Measurements from ENCODE around the gene PPL.

PPL gene

DNA sequence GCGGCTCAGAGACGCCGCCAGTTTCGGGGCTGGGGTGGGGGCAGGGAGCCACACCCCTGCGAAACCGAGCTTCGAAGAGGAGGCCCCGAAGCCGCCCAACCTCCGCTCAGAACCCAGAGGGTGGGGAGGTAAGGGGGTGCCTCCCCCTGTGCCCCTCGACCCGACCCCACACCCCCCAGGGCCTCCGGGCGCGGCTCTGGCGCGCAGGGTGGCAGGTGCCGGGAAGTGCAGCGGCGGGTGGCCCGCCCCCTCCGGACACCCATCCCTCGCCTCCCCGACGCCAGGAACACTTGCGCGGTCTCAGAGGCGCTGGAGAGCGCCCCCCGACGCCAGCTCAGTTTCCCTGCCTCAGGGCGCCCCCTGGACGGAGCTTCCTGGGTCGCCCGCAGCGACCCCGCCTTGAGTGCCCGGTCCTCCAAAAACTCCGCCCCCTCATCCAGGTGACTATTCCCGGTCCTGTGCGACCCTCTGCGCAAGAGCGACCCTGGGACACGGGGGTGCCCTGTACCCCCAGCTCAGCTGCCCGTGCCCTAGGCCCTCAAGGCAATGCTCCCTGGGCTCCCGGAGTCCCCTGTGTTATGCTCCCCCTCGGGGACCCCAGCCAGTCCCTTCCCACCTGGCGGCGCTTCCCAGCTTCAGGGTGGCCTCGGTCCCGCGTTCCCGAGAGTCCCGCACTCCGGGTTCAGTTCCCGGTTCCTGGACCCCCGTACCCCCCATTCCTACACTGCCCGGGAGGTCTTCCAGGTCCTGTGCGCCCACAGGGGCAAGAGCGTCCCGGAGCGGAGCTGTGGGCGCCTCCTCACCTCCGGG lies 562 bp downstream of the PPL start (continued):
- TF ChIP-seq ZNF596 (tag by site-specific recombination; IDR thresholded peaks at IDR 0.05) (no peak; the same call in 1 of the 2 replicates), ZNF658 (tag by site-specific recombination; IDR thresholded peaks at IDR 0.05) (no peak), ZNF560 (tag by site-specific recombination; IDR thresholded peaks at IDR 0.05; ENCODE audit: borderline replicate concordance) (no peak), ZNF529 (tag by site-specific recombination; IDR thresholded peaks at IDR 0.05; ENCODE audit: insufficient replicate concordance) (no peak), ZNF121 (tag by site-specific recombination; IDR thresholded peaks at IDR 0.05) (no peak), ZNF112 (tag by site-specific recombination; IDR thresholded peaks at IDR 0.05) (no peak), KLF8 (tag by site-specific recombination; IDR thresholded peaks at IDR 0.05) (no peak), ZBTB7A (tag by site-specific recombination; IDR thresholded peaks at IDR 0.05; ENCODE audit: low read depth) (0 out of 2 replicates have a peak, but pooled peaks have one; percentile 19), ZNF16 (tag by site-specific recombination; IDR thresholded peaks at IDR 0.05; ENCODE audit: low read depth) (no peak), ZNF146 (tag by site-specific recombination; IDR thresholded peaks at IDR 0.05) (no peak), SP3 (tag by site-specific recombination; IDR thresholded peaks at IDR 0.05) (peak; percentile 42; the same call in 1 of the 2 replicates), ZNF248 (tag by site-specific recombination; IDR thresholded peaks at IDR 0.05) (no peak), ZNF202 (tag by site-specific recombination; IDR thresholded peaks at IDR 0.05; ENCODE audit: borderline replicate concordance) (no peak), ZNF791 (tag by site-specific recombination; IDR thresholded peaks at IDR 0.05) (no peak), MYNN (tag by site-specific recombination; IDR thresholded peaks at IDR 0.05; ENCODE audit: borderline replicate concordance) (no peak), MEIS1 (CRISPR knock-in tag; IDR thresholded peaks at IDR 0.05; ENCODE audit: borderline replicate concordance) (no peak), ZNF626 (tag by site-specific recombination; IDR thresholded peaks at IDR 0.05) (no peak), ZNF155 (tag by site-specific recombination; IDR thresholded peaks at IDR 0.05) (no peak), ZNF24 (tag by site-specific recombination; IDR thresholded peaks at IDR 0.05) (no peak), ZNF664 (tag by site-specific recombination; IDR thresholded peaks at IDR 0.05) (no peak), ZNF830 (tag by site-specific recombination; IDR thresholded peaks at IDR 0.05; ENCODE audit: low read depth) (no peak), ZNF426 (tag by site-specific recombination; IDR thresholded peaks at IDR 0.05) (no peak), PRDM1 (tag by site-specific recombination; IDR thresholded peaks at IDR 0.05) (no peak), ZNF558 (tag by site-specific recombination; IDR thresholded peaks at IDR 0.05) (no peak), ZNF610 (tag by site-specific recombination; IDR thresholded peaks at IDR 0.05; ENCODE audit: borderline replicate concordance) (no peak), YY2 (tag by site-specific recombination; IDR thresholded peaks at IDR 0.05) (no peak), ZBTB44 (tag by site-specific recombination; IDR thresholded peaks at IDR 0.05) (no peak), ZNF624 (tag by site-specific recombination; IDR thresholded peaks at IDR 0.05) (no peak), HOXA7 (CRISPR knock-in tag; IDR thresholded peaks at IDR 0.05; ENCODE audit: borderline replicate concordance) (no peak)
- TF ChIP-seq, protein P1, sequence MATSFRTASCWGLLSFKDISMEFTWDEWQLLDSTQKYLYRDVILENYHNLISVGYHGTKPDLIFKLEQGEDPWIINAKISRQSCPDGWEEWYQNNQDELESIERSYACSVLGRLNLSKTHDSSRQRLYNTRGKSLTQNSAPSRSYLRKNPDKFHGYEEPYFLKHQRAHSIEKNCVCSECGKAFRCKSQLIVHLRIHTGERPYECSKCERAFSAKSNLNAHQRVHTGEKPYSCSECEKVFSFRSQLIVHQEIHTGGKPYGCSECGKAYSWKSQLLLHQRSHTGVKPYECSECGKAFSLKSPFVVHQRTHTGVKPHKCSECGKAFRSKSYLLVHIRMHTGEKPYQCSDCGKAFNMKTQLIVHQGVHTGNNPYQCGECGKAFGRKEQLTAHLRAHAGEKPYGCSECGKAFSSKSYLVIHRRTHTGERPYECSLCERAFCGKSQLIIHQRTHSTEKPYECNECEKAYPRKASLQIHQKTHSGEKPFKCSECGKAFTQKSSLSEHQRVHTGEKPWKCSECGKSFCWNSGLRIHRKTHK (tag by site-specific recombination; IDR thresholded peaks at IDR 0.05), result no peak
- TF ChIP-seq, protein P2, sequence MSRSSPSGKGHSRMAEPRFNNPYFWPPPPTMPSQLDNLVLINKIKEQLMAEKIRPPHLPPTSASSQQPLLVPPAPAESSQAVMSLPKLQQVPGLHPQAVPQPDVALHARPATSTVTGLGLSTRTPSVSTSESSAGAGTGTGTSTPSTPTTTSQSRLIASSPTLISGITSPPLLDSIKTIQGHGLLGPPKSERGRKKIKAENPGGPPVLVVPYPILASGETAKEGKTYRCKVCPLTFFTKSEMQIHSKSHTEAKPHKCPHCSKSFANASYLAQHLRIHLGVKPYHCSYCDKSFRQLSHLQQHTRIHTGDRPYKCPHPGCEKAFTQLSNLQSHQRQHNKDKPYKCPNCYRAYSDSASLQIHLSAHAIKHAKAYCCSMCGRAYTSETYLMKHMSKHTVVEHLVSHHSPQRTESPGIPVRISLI (tag by site-specific recombination; IDR thresholded peaks at IDR 0.05), result no peak
- TF ChIP-seq, protein P3, sequence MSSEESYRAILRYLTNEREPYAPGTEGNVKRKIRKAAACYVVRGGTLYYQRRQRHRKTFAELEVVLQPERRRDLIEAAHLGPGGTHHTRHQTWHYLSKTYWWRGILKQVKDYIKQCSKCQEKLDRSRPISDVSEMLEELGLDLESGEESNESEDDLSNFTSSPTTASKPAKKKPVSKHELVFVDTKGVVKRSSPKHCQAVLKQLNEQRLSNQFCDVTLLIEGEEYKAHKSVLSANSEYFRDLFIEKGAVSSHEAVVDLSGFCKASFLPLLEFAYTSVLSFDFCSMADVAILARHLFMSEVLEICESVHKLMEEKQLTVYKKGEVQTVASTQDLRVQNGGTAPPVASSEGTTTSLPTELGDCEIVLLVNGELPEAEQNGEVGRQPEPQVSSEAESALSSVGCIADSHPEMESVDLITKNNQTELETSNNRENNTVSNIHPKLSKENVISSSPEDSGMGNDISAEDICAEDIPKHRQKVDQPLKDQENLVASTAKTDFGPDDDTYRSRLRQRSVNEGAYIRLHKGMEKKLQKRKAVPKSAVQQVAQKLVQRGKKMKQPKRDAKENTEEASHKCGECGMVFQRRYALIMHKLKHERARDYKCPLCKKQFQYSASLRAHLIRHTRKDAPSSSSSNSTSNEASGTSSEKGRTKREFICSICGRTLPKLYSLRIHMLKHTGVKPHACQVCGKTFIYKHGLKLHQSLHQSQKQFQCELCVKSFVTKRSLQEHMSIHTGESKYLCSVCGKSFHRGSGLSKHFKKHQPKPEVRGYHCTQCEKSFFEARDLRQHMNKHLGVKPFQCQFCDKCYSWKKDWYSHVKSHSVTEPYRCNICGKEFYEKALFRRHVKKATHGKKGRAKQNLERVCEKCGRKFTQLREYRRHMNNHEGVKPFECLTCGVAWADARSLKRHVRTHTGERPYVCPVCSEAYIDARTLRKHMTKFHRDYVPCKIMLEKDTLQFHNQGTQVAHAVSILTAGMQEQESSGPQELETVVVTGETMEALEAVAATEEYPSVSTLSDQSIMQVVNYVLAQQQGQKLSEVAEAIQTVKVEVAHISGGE (tag by site-specific recombination; conservative IDR thresholded peaks at IDR 0.05; ENCODE audit: low read depth), result no peak
- TF ChIP-seq, protein P4, sequence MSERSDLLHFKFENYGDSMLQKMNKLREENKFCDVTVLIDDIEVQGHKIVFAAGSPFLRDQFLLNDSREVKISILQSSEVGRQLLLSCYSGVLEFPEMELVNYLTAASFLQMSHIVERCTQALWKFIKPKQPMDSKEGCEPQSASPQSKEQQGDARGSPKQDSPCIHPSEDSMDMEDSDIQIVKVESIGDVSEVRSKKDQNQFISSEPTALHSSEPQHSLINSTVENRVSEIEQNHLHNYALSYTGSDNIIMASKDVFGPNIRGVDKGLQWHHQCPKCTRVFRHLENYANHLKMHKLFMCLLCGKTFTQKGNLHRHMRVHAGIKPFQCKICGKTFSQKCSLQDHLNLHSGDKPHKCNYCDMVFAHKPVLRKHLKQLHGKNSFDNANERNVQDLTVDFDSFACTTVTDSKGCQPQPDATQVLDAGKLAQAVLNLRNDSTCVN (tag by site-specific recombination; optimal IDR thresholded peaks at IDR 0.05), result peak; percentile 60

Measured in HEK293 (cell line).